Thymus (tissue), 14 donors: ENCODE data around the gene SUGCT. TPM values are rescaled to one million over a fixed set of nuclear protein-coding genes. Genes with fewer than 3 reads are reported as not detected.

Source experiments
- DNase-seq, 9 donors: peaks; one replicate each; pipeline ENCODE4 v3.0.0-alpha.2; 2013; ENCODE audit warnings: low spot score in 9 of 9, low read depth in 6 of 9, missing footprints in 1 of 9
- H3K27ac ChIP-seq, 2 donors: one replicate each; pipeline ENCODE4 v1.5.1; 2013; ENCODE audit warnings: control low read depth in 1 of 2, low read depth in 1 of 2, low read length in 1 of 2, mild to moderate bottlenecking in 1 of 2, moderate library complexity in 1 of 2
- H3K27me3 ChIP-seq, 2 donors: one replicate each; pipeline ENCODE4 v1.5.1; 2013; ENCODE audit warnings: low read length in 1 of 2; ENCODE audit not compliant: control insufficient read depth in 2 of 2, insufficient read depth in 1 of 2
- H3K36me3 ChIP-seq, 2 donors: one replicate each; pipeline ENCODE4 v1.5.1; 2013; ENCODE audit warnings: low read length in 1 of 2, mild to moderate bottlenecking in 1 of 2, moderate library complexity in 1 of 2; ENCODE audit not compliant: control insufficient read depth in 2 of 2, insufficient read depth in 2 of 2
- H3K4me1 ChIP-seq, 2 donors: one replicate each; pipeline ENCODE4 v1.5.1; 2013; ENCODE audit warnings: low read length in 2 of 2; ENCODE audit not compliant: control insufficient read depth in 2 of 2, insufficient read depth in 2 of 2
- H3K4me3 ChIP-seq, 2 donors: one replicate each; pipeline ENCODE4 v1.5.1; 2013; ENCODE audit warnings: low read length in 2 of 2, control low read depth in 1 of 2, mild to moderate bottlenecking in 1 of 2
- H3K9me3 ChIP-seq, 2 donors: one replicate each; pipeline ENCODE4 v1.5.1; 2013; ENCODE audit warnings: low read length in 1 of 2, mild to moderate bottlenecking in 1 of 2; ENCODE audit not compliant: control insufficient read depth in 2 of 2, insufficient read depth in 1 of 2
- WGBS: extraction: QIAGEN DNeasy Blood & Tissue Kit; methylation state at CpG from one replicate; pipeline ENCODE4 v1.1.7; 2013; 5-methylcytosine and 5-hydroxymethylcytosine counted together
- long read RNA-seq, 10 donors: transcript quantifications; one replicate each; lab custom pipeline, GENCODE V29; 2026
- polyA plus RNA-seq: library from polyadenylated mRNA; stranded (reverse); fragments of 200-250 nt; gene quantifications from one replicate; pipeline ENCODE4 v1.2.3, GENCODE V29; 2013
- total RNA-seq: library from RNA; stranded (reverse); fragments of 120-200 nt; gene quantifications from one replicate; pipeline ENCODE4 v1.2.4, GENCODE V29; 2013
- donor health status: healthy.

Gene SUGCT
- total RNA-seq (1.6 TPM), polyA plus RNA-seq (5.5 TPM)
- long read RNA-seq, donor 1, result 0 reads
- long read RNA-seq, donor 2, result 0 reads
- long read RNA-seq, donor 3, result 0 reads
- long read RNA-seq, donor 4, result 0 reads
- long read RNA-seq, donor 5, result 0 reads
- long read RNA-seq, donor 6, result 0 reads
- long read RNA-seq, donor 7, result 0 reads
- long read RNA-seq, donor 8, partial matches to known transcripts, result 0 of 1 reads
- long read RNA-seq, donor 8, other reads (novel, unspliced or antisense), result 0 of 1 reads
- long read RNA-seq, donor 9, result 0 reads
- long read RNA-seq, donor 10, result 0 reads

GRCh38 chr7:40134428-40135316 is at the start of gene SUGCT, which contains the start of gene MPLKIP:
TSS of gene SUGCT (plus strand) at chr7:40135005.
TSS of gene MPLKIP (minus strand) at chr7:40134622. CDS start at chr7:40134567, 55 bp downstream.
- peaks cover 0 to 8% of the 10 kb centered on the region in 2 donors for H3K36me3 ChIP-seq
- H3K27me3 ChIP-seq, result peaks cover 7 to 19% of the 10 kb centered on the region in 2 donors
- H3K4me3 ChIP-seq, result peak within 1 kb of the TSS; percentile 88 to 99
- H3K4me1 ChIP-seq, result peaks cover 0 to 6% of the 10 kb centered on the region in 2 donors
- DNase-seq, result peak; percentile 82 to 96 (median 90)
- under 1% methylated on average over 75 of the region's 75 CpGs for WGBS
- no peaks in the 10 kb centered on the region for H3K9me3 ChIP-seq
- peak within 1 kb of the TSS; percentile 90 to 94 for H3K27ac ChIP-seq

- H3K36me3 ChIP-seq, result peaks cover 38 to 74% of the 10 kb centered on the region in 2 donors
- no peak for DNase-seq
- H3K4me3 ChIP-seq, result no peak overlapping the region
- H3K27me3 ChIP-seq, result no peaks in the 10 kb centered on the region
- no peaks in the 10 kb centered on the region for H3K4me1 ChIP-seq
- WGBS, result 97% methylated on average over 2 of the region's 2 CpGs
- H3K9me3 ChIP-seq, result no peaks in the 10 kb centered on the region
- no peak overlapping the region for H3K27ac ChIP-seq
Measured at GRCh38 chr7:40092182-40092581, 42.6 kb upstream of the SUGCT start.

GRCh38 chr7:40093631-40094350 is 41.0 kb upstream of the SUGCT start:
- Histone ChIP-seq H3K27ac (no peak overlapping the region), H3K9me3 (no peaks in the 10 kb centered on the region), H3K4me1 (no peaks in the 10 kb centered on the region), H3K36me3 (peaks cover 30 to 64% of the 10 kb centered on the region in 2 donors), H3K4me3 (no peak overlapping the region), H3K27me3 (no peaks in the 10 kb centered on the region)
- 98% methylated on average over 8 of the region's 8 CpGs for WGBS
- DNase-seq, result no peak

GRCh38 chr7:40095230-40095629 is 39.6 kb upstream of the SUGCT start:
- WGBS, result 92% methylated on average over 1 of the region's 1 CpG
- no peak for DNase-seq
- H3K27ac ChIP-seq, result no peak overlapping the region
- H3K9me3 ChIP-seq, result no peaks in the 10 kb centered on the region
- no peaks in the 10 kb centered on the region for H3K27me3 ChIP-seq
- no peaks in the 10 kb centered on the region for H3K4me1 ChIP-seq
- peaks cover 26 to 49% of the 10 kb centered on the region in 2 donors for H3K36me3 ChIP-seq
- H3K4me3 ChIP-seq, result no peak overlapping the region

- DNase-seq, result no peak
- Histone ChIP-seq H3K4me3 (no peak overlapping the region), H3K27ac (no peak overlapping the region), H3K27me3 (no peaks in the 10 kb centered on the region), H3K9me3 (no peaks in the 10 kb centered on the region), H3K36me3 (peaks cover 26 to 44% of the 10 kb centered on the region in 2 donors), H3K4me1 (no peaks in the 10 kb centered on the region)
- 96% methylated on average over 1 of the region's 1 CpG for WGBS
Measured at GRCh38 chr7:40095695-40096327, 39.0 kb upstream of the SUGCT start.

- no peaks in the 10 kb centered on the region for H3K27me3 ChIP-seq
- WGBS, result 93% methylated on average over 2 of the region's 2 CpGs
- no peak for DNase-seq
- no peaks in the 10 kb centered on the region for H3K9me3 ChIP-seq
- H3K36me3 ChIP-seq, result peaks cover 26 to 33% of the 10 kb centered on the region in 2 donors
- H3K27ac ChIP-seq, result no peak overlapping the region
- no peak overlapping the region for H3K4me3 ChIP-seq
- no peaks in the 10 kb centered on the region for H3K4me1 ChIP-seq
Measured at GRCh38 chr7:40097728-40098127, 37.1 kb upstream of the SUGCT start.

- Histone ChIP-seq H3K27me3 (no peaks in the 10 kb centered on the region), H3K4me1 (no peaks in the 10 kb centered on the region), H3K9me3 (no peaks in the 10 kb centered on the region), H3K4me3 (no peak overlapping the region), H3K27ac (no peak overlapping the region), H3K36me3 (peaks cover 15 to 24% of the 10 kb centered on the region in 2 donors)
- no peak for DNase-seq
Measured at GRCh38 chr7:40098810-40099209, 36.0 kb upstream of the SUGCT start.

- WGBS, result 98% methylated on average over 4 of the region's 4 CpGs
- H3K9me3 ChIP-seq, result no peaks in the 10 kb centered on the region
- H3K27me3 ChIP-seq, result no peaks in the 10 kb centered on the region
- H3K4me1 ChIP-seq, result no peaks in the 10 kb centered on the region
- H3K4me3 ChIP-seq, result no peak overlapping the region
- no peak for DNase-seq
- H3K36me3 ChIP-seq, result peaks cover 4 to 14% of the 10 kb centered on the region in 2 donors
- H3K27ac ChIP-seq, result no peak overlapping the region
Measured at GRCh38 chr7:40099837-40100236, 35.0 kb upstream of the SUGCT start.
